ENCODE measurements around the gene HMX2.
"Not testable (repeated sequence)": the region's sequence is repeated elsewhere in the genome, so short reads cannot be mapped to it uniquely, and the experiment has no call there.

Gene HMX2

GRCh38 chr10:123164319-123164718 lies 16.4 kb downstream of the HMX2 start:
- DNase-seq (ENCODE audit: low read depth) = no peak
- no peak for TF ChIP-seq CTCF (IDR thresholded peaks at IDR 0.05; ENCODE audit: insufficient read depth, low read depth, low read length, missing control alignments)
- no peak overlapping the region for H3K4me3 ChIP-seq (ENCODE audit: low read length)

GRCh38 chr10:123165445-123166072 lies 17.6 kb downstream of the HMX2 start:
- DNase-seq (ENCODE audit: low read depth) = no peak
- no peak for TF ChIP-seq CTCF (IDR thresholded peaks at IDR 0.05; ENCODE audit: insufficient read depth, low read depth, low read length, missing control alignments)
- H3K4me3 ChIP-seq (ENCODE audit: low read length) = no peak overlapping the region

GRCh38 chr10:123166618-123167017 lies 18.7 kb downstream of the HMX2 start:
- no peak overlapping the region for H3K4me3 ChIP-seq (ENCODE audit: low read length)
- DNase-seq (ENCODE audit: low read depth) = no peak
- no peak for TF ChIP-seq CTCF (IDR thresholded peaks at IDR 0.05; ENCODE audit: insufficient read depth, low read depth, low read length, missing control alignments)

GRCh38 chr10:123170961-123171360 lies 23.0 kb downstream of the HMX2 start:
- TF ChIP-seq CTCF (IDR thresholded peaks at IDR 0.05; ENCODE audit: insufficient read depth, low read depth, low read length, missing control alignments) = no peak
- H3K4me3 ChIP-seq (ENCODE audit: low read length) = no peak overlapping the region
- no peak for DNase-seq (ENCODE audit: low read depth)

- H3K4me3 ChIP-seq (ENCODE audit: low read length); DNase-seq (ENCODE audit: low read depth): not testable (repeated sequence)
These were observed 23.7 kb downstream of the HMX2 start for GRCh38 chr10:123171616-123172015.

GRCh38 chr10:123175389-123176387 lies 27.8 kb downstream of the HMX2 start:
- no peak overlapping the region for H3K4me3 ChIP-seq (ENCODE audit: low read length)
- TF ChIP-seq CTCF (IDR thresholded peaks at IDR 0.05; ENCODE audit: insufficient read depth, low read depth, low read length, missing control alignments) = no peak
- no peak for DNase-seq (ENCODE audit: low read depth)

GRCh38 chr10:123178390-123178789 lies 30.5 kb downstream of the HMX2 start:
- not testable (repeated sequence) for DNase-seq (ENCODE audit: low read depth); H3K4me3 ChIP-seq (ENCODE audit: low read length)

Data from epithelial cell of esophagus (primary cell).